ENCODE results near the gene GDAP2.

The GDAP2 gene

GRCh38 chr1:117841117-117841650, 88.2 kb downstream of the GDAP2 start:
- no peak for DNase-seq

- no peak for DNase-seq
Observed at GRCh38 chr1:117838911-117839310, 90.5 kb downstream of the GDAP2 start.

GRCh38 chr1:117836069-117836468, 93.4 kb downstream of the GDAP2 start:
- no peak for DNase-seq

- DNase-seq, result no peak
Observed at GRCh38 chr1:117834416-117834815, 95.0 kb downstream of the GDAP2 start.

- no peak for DNase-seq
Observed at GRCh38 chr1:117832453-117832852, 97.0 kb downstream of the GDAP2 start.

- DNase-seq, result no peak
Observed at GRCh38 chr1:117830222-117830621, 99.2 kb downstream of the GDAP2 start.

- DNase-seq, result no peak
Observed at GRCh38 chr1:117828201-117828600, 101.2 kb downstream of the GDAP2 start.

GRCh38 chr1:117826540-117827078, 102.8 kb downstream of the GDAP2 start:
- no peak for DNase-seq

- no peak for DNase-seq
Observed at GRCh38 chr1:117826119-117826518, 103.3 kb downstream of the GDAP2 start.

- DNase-seq, result no peak
Observed at GRCh38 chr1:117825414-117825813, 104.0 kb downstream of the GDAP2 start.

GRCh38 chr1:117824616-117825015, 104.8 kb downstream of the GDAP2 start:
- no peak for DNase-seq

- no peak for DNase-seq
Observed at GRCh38 chr1:117821774-117822482, 107.5 kb downstream of the GDAP2 start.

- no peak for DNase-seq
Observed at GRCh38 chr1:117821382-117821755, 108.1 kb downstream of the GDAP2 start.

GRCh38 chr1:117820694-117821381, 108.6 kb downstream of the GDAP2 start:
- DNase-seq, result no peak

GRCh38 chr1:117820096-117820495, 109.3 kb downstream of the GDAP2 start:
- DNase-seq, result no peak

GRCh38 chr1:117819301-117819700, 110.1 kb downstream of the GDAP2 start:
- no peak for DNase-seq

- DNase-seq, result no peak
Observed at GRCh38 chr1:117818456-117818855, 111.0 kb downstream of the GDAP2 start.

- no peak for DNase-seq
Observed at GRCh38 chr1:117817629-117818028, 111.8 kb downstream of the GDAP2 start.

GRCh38 chr1:117815926-117816325, 113.5 kb downstream of the GDAP2 start:
- no peak for DNase-seq

GRCh38 chr1:117814856-117815797, 114.3 kb downstream of the GDAP2 start:
- no peak for DNase-seq
